T47D (cell line): ENCODE data around the gene CCDC9B.

Experiments
- DNase-seq, 2 experiments: peaks; one replicate each; pipeline versions ENCODE4 v3.0.0 to v3.0.0-alpha.2; 2011 to 2012; ENCODE audit warnings: low read depth in 1 of 2, low spot score in 1 of 2
- JUND ChIP-seq: IDR thresholded peaks from 2 replicates; pipeline ENCODE4 v1.6.1; 2012; ENCODE audit warnings: low read depth
- in situ Hi-C: cut with HindIII; loops from 2 replicates; pipeline ENCODE4 v1.10.0; 2016; ENCODE audit warnings: low sequenced_read_pairs, low pct_unique_long_range_greater_than_20kb

The CCDC9B gene

GRCh38 chr15:40338041-40338657 is 2.6 kb downstream of the CCDC9B start:
- no peak for TF ChIP-seq JUND
- in situ Hi-C loops = no loop called here
- peak; percentile 80 for DNase-seq

GRCh38 chr15:40337597-40337996 is 3.1 kb downstream of the CCDC9B start:
- no peak for TF ChIP-seq JUND
- in situ Hi-C loops = no loop called here

GRCh38 chr15:40336744-40337122 is 4.0 kb downstream of the CCDC9B start:
- in situ Hi-C loops = no loop called here
- DNase-seq = no peak
- TF ChIP-seq JUND = no peak

More at GRCh38 chr15:40337597-40337996, 3.1 kb downstream of the CCDC9B start:
- no peak for DNase-seq

- in situ Hi-C loops = no loop called here
- no peak for TF ChIP-seq JUND
- no peak for DNase-seq
Observed at GRCh38 chr15:40335938-40336743, 4.6 kb downstream of the CCDC9B start.

- DNase-seq = peak; percentile 79 to 92
- in situ Hi-C loops = no loop called here
- TF ChIP-seq JUND = no peak
Observed at GRCh38 chr15:40334941-40335795, 5.6 kb downstream of the CCDC9B start.

GRCh38 chr15:40334541-40334940 is 6.2 kb downstream of the CCDC9B start:
- peak in 1 of 2 experiments; percentile 44 for DNase-seq
- in situ Hi-C loops = no loop called here
- no peak for TF ChIP-seq JUND

GRCh38 chr15:40333922-40334492 is 6.7 kb downstream of the CCDC9B start:
- TF ChIP-seq JUND = no peak
- in situ Hi-C loops = no loop called here
- DNase-seq = no peak

- no peak for TF ChIP-seq JUND
- DNase-seq = no peak
- in situ Hi-C loops = no loop called here
Observed at GRCh38 chr15:40332113-40332781, 8.5 kb downstream of the CCDC9B start.

- in situ Hi-C loops = no loop called here
- TF ChIP-seq JUND = no peak
Observed at GRCh38 chr15:40331637-40332036, 9.1 kb downstream of the CCDC9B start.

GRCh38 chr15:40331026-40331425 is 9.7 kb downstream of the CCDC9B start:
- in situ Hi-C loops = no loop called here
- DNase-seq = no peak
- no peak for TF ChIP-seq JUND

More at GRCh38 chr15:40331637-40332036, 9.1 kb downstream of the CCDC9B start:
- no peak for DNase-seq

GRCh38 chr15:40330368-40330836 is 10.3 kb downstream of the CCDC9B start:
- DNase-seq = no peak
- no peak for TF ChIP-seq JUND
- in situ Hi-C loops = no loop called here

- no peak for DNase-seq
- in situ Hi-C loops = no loop called here
- TF ChIP-seq JUND = no peak
Observed at GRCh38 chr15:40329804-40330203, 10.9 kb downstream of the CCDC9B start.
